ENCODE data around the gene UNC5A. TPM values are rescaled to one million over a fixed set of nuclear protein-coding genes. Genes with fewer than 3 reads are reported as not detected.

UNC5A gene
- total and polyA plus RNA-seq, 9 of the 15 experiments (the other 6 are each of a cell fraction or from before 2014, with no cell fraction given): not detected

DNA sequence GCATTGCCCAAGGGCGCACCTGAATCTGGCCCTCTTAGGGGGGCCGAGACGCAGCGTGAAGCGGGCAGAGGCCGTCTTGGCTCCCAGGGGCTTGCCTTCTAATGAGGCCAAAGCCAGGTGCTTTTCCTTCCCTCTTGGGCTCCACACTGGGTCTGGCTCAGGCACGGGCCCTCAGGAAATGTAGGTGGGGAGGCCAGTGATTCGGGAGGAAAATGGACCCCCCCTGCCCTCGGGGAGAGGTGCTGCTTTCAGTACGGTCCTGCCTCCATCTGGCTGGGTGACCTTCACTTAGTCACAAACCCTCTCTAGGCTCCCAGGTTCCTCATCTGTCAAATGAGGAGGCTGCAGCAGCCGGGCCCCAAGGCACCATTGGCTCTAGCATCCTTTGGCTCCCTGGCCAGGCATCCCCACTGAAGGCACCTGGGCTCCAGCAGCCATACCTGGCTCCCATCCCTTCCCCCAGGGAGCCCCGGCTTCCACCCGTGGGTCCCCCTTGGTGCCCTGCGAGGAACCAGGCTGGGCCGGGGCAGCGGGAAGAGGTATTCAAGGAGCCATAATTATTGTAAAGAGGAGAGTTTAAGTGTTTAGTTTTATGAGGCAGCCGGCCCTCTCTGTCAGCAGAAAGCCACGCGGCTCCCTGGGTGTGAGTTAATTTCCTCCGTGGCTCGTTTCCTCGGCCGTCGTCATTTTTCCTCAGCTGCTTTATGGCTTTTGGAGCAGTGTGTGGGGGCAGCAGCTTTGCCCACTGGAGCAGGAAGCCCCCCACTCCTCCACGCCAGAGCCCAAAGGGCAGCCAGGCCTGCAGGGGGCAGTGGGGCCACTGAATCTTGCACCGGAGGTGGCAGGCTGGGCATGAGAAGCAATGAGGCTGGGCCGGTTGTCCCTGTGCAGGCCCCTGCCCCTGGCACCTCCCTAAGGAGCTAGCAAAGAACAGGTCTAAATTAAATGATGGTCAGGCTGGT is 24.9 kb upstream of the UNC5A start:
- intact Hi-C loops (cut with micrococcal nuclease): no loop called here

More for the DNA sequence above, 24.9 kb upstream of the UNC5A start:
- in situ Hi-C loops (cut with MboI): no loop called here
- DNase-seq (ENCODE audit: extremely low read depth in 1 of 4, low spot score in 3 of 4) (no peak), ATAC-seq (no peak), FAIRE-seq (no peak)
- H3K9me1 ChIP-seq (ENCODE audit: control insufficient read depth, insufficient read depth, low read length): no peaks in the 10 kb centered on the region
- H3K4me1 ChIP-seq (replicated peaks in 1 of 2; ENCODE audit: control insufficient read depth in 2 of 2, insufficient read depth in 2 of 2, low read length in 2 of 2): peaks cover 0 to 3% of the 10 kb centered on the region in 2 experiments; a peak in 1 of 5 replicates
- no peak overlapping the region for H2AFZ ChIP-seq (ENCODE audit: low read depth, low read length)
- ChIA-PET CTCF (ENCODE audit: low intra/inter-chr PET ratio) (no interaction called here), POLR2A (interaction anchor here (1.4 kb wide), 1 partner anchor 16 kb away, joined by 3 read pairs; no protein-coding TSS in a partner anchor)
- TF ChIP-seq BCOR (IDR thresholded peaks at IDR 0.05) (no peak), CSDE1 (IDR thresholded peaks at IDR 0.05) (no peak), ELF1 (tag; IDR thresholded peaks at IDR 0.05) (no peak), JUNB (CRISPR knock-in tag; conservative IDR thresholded peaks at IDR 0.05) (no peak), ZNF197 (CRISPR knock-in tag; IDR thresholded peaks at IDR 0.05; ENCODE audit: low read depth) (no peak), TEAD1 (CRISPR knock-in tag; IDR thresholded peaks at IDR 0.05) (no peak), SMAD1 (IDR thresholded peaks at IDR 0.05; ENCODE audit: low read depth, low read length, partially characterized antibody) (no peak), ZC3H11A (IDR thresholded peaks at IDR 0.05; ENCODE audit: low read depth, low read length) (no peak)
- TF ChIP-seq, protein P1, sequence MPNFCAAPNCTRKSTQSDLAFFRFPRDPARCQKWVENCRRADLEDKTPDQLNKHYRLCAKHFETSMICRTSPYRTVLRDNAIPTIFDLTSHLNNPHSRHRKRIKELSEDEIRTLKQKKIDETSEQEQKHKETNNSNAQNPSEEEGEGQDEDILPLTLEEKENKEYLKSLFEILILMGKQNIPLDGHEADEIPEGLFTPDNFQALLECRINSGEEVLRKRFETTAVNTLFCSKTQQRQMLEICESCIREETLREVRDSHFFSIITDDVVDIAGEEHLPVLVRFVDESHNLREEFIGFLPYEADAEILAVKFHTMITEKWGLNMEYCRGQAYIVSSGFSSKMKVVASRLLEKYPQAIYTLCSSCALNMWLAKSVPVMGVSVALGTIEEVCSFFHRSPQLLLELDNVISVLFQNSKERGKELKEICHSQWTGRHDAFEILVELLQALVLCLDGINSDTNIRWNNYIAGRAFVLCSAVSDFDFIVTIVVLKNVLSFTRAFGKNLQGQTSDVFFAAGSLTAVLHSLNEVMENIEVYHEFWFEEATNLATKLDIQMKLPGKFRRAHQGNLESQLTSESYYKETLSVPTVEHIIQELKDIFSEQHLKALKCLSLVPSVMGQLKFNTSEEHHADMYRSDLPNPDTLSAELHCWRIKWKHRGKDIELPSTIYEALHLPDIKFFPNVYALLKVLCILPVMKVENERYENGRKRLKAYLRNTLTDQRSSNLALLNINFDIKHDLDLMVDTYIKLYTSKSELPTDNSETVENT (CRISPR knock-in tag; IDR thresholded peaks at IDR 0.05): no peak
- H3K9ac ChIP-seq (ENCODE audit: insufficient read depth in 1 of 2, low read depth in 2 of 2, low read length in 2 of 2): no peak overlapping the region
- peaks cover 11% of the 10 kb centered on the region for H4K20me1 ChIP-seq (replicated peaks; ENCODE audit: control insufficient read depth, insufficient read depth, low read length)
- peaks cover 25 to 68% of the 10 kb centered on the region in 2 experiments for H3K27me3 ChIP-seq (ENCODE audit: control insufficient read depth in 2 of 2, insufficient read depth in 2 of 2, low read length in 2 of 2)
- under 1% methylated on average over 26 of the region's 27 CpGs for WGBS (ENCODE audit: insufficient coverage, low coverage, missing lambda C conversion rate)
- H3K79me2 ChIP-seq (ENCODE audit: control insufficient read depth, insufficient read depth, low read length): no peaks in the 10 kb centered on the region
- H3K4me2 ChIP-seq (ENCODE audit: insufficient read depth, low read length): no peak overlapping the region
- no TSS peak for BruUV-seq (replicated peaks)
- H3K9me3 ChIP-seq (replicated peaks; ENCODE audit: control insufficient read depth, insufficient read depth, low read depth, low read length): no peaks in the 10 kb centered on the region
- no peak overlapping the region for H3K27ac ChIP-seq (ENCODE audit: extremely low read depth, low read depth, low read length)
- H3K4me3 ChIP-seq: no peak overlapping the region
- H3K36me3 ChIP-seq (ENCODE audit: control insufficient read depth, insufficient read depth, low read length): no peaks in the 10 kb centered on the region
